Esophagus muscularis mucosa (tissue), 4 donors: ENCODE results near the gene STK32B. TPM values are rescaled to one million over a fixed set of nuclear protein-coding genes. Genes with fewer than 3 reads are reported as not detected.

ENCODE experiments used
- DNase-seq: peaks from one replicate; pipeline ENCODE4 v3.0.0-alpha.2; 2017; ENCODE audit errors: extremely low spot score
- H3K27ac ChIP-seq, 4 donors: fragments of 200-600 bp; sonication (generic); replicated peaks in 1 of 4; 1 replicate in 3 of 4; 2 replicates in 1 of 4; pipeline ENCODE4 v1.5.1; 2016 to 2019; ENCODE audit warnings: mild to moderate bottlenecking in 1 of 4
- H3K27me3 ChIP-seq, 4 donors: fragments of 200-600 bp; sonication (generic); one replicate each; pipeline versions ENCODE4 v1.5.1 to v1.6.0; 2016 to 2019
- H3K36me3 ChIP-seq, 4 donors: fragments of 200-600 bp; sonication (generic); one replicate each; pipeline ENCODE4 v1.5.1; 2016 to 2019
- H3K4me1 ChIP-seq, 4 donors: fragments of 200-600 bp; sonication (generic); one replicate each; pipeline ENCODE4 v1.5.1; 2016 to 2019
- H3K4me3 ChIP-seq, 4 donors: fragments of 200-600 bp; sonication (generic); 1 replicate in 2 of 4; 2 replicates in 2 of 4; pipeline ENCODE4 v1.5.1; 2016 to 2019; ENCODE audit warnings: mild to moderate bottlenecking in 4 of 4, moderate library complexity in 1 of 4
- H3K9me3 ChIP-seq, 4 donors: fragments of 200-600 bp; sonication (generic); 1 replicate in 3 of 4; 2 replicates in 1 of 4; pipeline ENCODE4 v1.5.1; 2016 to 2019
- EP300 ChIP-seq: sonication (generic); formaldehyde crosslinking; IDR thresholded peaks from one replicate; pipeline ENCODE4 v1.6.1; 2017; ENCODE audit warnings: antibody characterized with exemption
- POLR2A ChIP-seq: fragments of 450-650 bp; IDR thresholded peaks from one replicate; pipeline ENCODE4 v1.6.1; 2017; ENCODE audit warnings: antibody characterized with exemption, moderate library complexity, mild to moderate bottlenecking, low read depth
- POLR2AphosphoS5 ChIP-seq, 2 donors: sonication (generic); formaldehyde crosslinking; IDR thresholded peaks; one replicate each; pipeline ENCODE4 v1.6.1; 2017; ENCODE audit warnings: antibody characterized with exemption in 2 of 2
- WGBS: methylation state at CpG from one replicate; pipeline ENCODE4 v1.1.5; 2018; 5-methylcytosine and 5-hydroxymethylcytosine counted together
- intact Hi-C: fragments of 100-400 bp; cut with DNase I; formaldehyde crosslinking; loops from one replicate; pipeline ENCODE4 v1.15.1; 2023
- total RNA-seq, 4 donors: library from RNA; depleted of rRNA; stranded (reverse); fragments of >200 nt; gene quantifications; one replicate each; pipeline versions ENCODE4 v1.1.0 to v1.2.1, GENCODE V29; 2016
- TF ChIP-seq, protein P1 (sequence below), 3 experiments: fragments of 200-600 bp in 2 of 3; fragments of 450-650 bp in 1 of 3; sonication (generic) in 2 of 3; IDR thresholded peaks; one replicate each; pipeline ENCODE4 v1.5.1; 2017 to 2019; ENCODE audit warnings: antibody characterized with exemption in 3 of 3, mild to moderate bottlenecking in 2 of 3, moderate library complexity in 1 of 3

Gene STK32B
- total RNA-seq, 4 donors from 2014 or later, result 1.7 to 3.8 (median 2.7) TPM

DNA sequence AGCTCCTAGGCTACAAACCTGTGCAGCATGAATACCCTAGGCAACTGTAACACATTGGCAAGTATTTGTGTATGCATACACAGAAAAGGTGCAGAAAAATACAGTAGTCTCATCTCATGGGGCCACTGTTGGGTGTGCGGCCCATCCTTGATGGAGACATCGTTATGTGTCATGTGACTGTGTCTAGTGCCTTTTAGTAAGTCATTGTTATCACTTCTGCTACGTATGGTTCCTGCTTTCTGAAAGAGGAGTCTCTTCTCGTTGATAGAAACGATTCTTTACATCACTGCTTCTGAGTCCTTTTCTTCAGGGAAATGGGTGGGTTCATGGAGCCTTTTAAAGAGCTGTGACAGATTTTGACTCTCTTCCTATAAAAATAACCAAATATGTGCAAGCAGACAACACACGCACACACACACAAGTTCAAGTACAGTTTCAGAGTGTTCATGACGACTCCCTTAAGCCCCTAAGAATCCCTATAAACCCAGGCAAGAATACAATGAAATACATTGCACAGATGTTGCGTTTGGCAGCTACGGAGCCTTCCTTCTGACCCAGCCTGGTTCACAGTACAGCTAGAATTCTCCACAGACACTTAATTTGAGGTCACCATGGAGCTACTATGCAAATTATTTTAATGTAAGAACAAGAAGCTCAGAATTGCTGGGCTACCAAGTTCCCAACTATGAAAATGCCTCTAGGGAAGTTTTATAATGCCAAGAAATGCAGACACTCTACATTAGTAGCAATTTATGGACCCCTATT, 10.2 kb upstream of the STK32B start:
- WGBS, result 69% methylated on average over 9 of the region's 9 CpGs
- no peak for DNase-seq
- peaks cover 0 to 3% (median 0%) of the 10 kb centered on the region in 4 donors for H3K9me3 ChIP-seq
- TF ChIP-seq, protein P1, sequence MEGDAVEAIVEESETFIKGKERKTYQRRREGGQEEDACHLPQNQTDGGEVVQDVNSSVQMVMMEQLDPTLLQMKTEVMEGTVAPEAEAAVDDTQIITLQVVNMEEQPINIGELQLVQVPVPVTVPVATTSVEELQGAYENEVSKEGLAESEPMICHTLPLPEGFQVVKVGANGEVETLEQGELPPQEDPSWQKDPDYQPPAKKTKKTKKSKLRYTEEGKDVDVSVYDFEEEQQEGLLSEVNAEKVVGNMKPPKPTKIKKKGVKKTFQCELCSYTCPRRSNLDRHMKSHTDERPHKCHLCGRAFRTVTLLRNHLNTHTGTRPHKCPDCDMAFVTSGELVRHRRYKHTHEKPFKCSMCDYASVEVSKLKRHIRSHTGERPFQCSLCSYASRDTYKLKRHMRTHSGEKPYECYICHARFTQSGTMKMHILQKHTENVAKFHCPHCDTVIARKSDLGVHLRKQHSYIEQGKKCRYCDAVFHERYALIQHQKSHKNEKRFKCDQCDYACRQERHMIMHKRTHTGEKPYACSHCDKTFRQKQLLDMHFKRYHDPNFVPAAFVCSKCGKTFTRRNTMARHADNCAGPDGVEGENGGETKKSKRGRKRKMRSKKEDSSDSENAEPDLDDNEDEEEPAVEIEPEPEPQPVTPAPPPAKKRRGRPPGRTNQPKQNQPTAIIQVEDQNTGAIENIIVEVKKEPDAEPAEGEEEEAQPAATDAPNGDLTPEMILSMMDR (IDR thresholded peaks at IDR 0.05), result no peak
- TF ChIP-seq EP300, result no peak
- TF ChIP-seq POLR2AphosphoS5 (IDR thresholded peaks at IDR 0.05), result no peak
- TF ChIP-seq POLR2A, result no peak
- no peak overlapping the region for H3K4me3 ChIP-seq
- H3K27ac ChIP-seq, result no peak overlapping the region
- H3K4me1 ChIP-seq, result peaks cover 0 to 17% (median 15%) of the 10 kb centered on the region in 4 donors
- intact Hi-C loops, result loop anchor here (10.0 kb wide), 1 partner anchor 774 kb away; no protein-coding TSS in a partner anchor
- H3K36me3 ChIP-seq, result no peaks in the 10 kb centered on the region
- peaks cover 0 to 4% (median 2%) of the 10 kb centered on the region in 4 donors for H3K27me3 ChIP-seq

- TF ChIP-seq, protein P1 (IDR thresholded peaks at IDR 0.05), result no peak
- no peak for TF ChIP-seq POLR2A
- TF ChIP-seq POLR2AphosphoS5 (IDR thresholded peaks at IDR 0.05), result no peak
- no peak for TF ChIP-seq EP300
- Histone ChIP-seq H3K9me3 (peaks cover 0 to 3% (median 0%) of the 10 kb centered on the region in 4 donors), H3K4me3 (no peak overlapping the region), H3K4me1 (peaks cover 0 to 13% (median 10%) of the 10 kb centered on the region in 4 donors), H3K27ac (no peak overlapping the region), H3K36me3 (no peaks in the 10 kb centered on the region), H3K27me3 (peaks cover 0 to 4% (median 2%) of the 10 kb centered on the region in 4 donors)
- DNase-seq, result no peak
- 79% methylated on average over 7 of the region's 7 CpGs for WGBS
- intact Hi-C loops, result loop anchor here (10.0 kb wide), 1 partner anchor 773 kb away; no protein-coding TSS in a partner anchor
These were observed 9.6 kb upstream of the STK32B start for GRCh38 chr4:5041699-5042098.

- Histone ChIP-seq H3K27ac (no peak overlapping the region), H3K4me3 (no peak overlapping the region), H3K27me3 (peaks cover 0 to 4% (median 0%) of the 10 kb centered on the region in 4 donors), H3K4me1 (no peaks in the 10 kb centered on the region), H3K9me3 (peaks cover 0 to 3% (median 0%) of the 10 kb centered on the region in 4 donors), H3K36me3 (no peaks in the 10 kb centered on the region)
- DNase-seq, result no peak
- WGBS, result 57% methylated on average over 6 of the region's 6 CpGs
- TF ChIP-seq POLR2A, result no peak
- no peak for TF ChIP-seq POLR2AphosphoS5 (IDR thresholded peaks at IDR 0.05)
- TF ChIP-seq, protein P1 (IDR thresholded peaks at IDR 0.05), result no peak
- TF ChIP-seq EP300, result no peak
- intact Hi-C loops, result loop anchor here (10.0 kb wide), 1 partner anchor 771 kb away; no protein-coding TSS in a partner anchor
These were observed 7.7 kb upstream of the STK32B start for GRCh38 chr4:5043579-5043978.

GRCh38 chr4:5044341-5044740, 6.9 kb upstream of the STK32B start:
- Histone ChIP-seq H3K4me3 (no peak overlapping the region), H3K4me1 (no peaks in the 10 kb centered on the region), H3K9me3 (peaks cover 0 to 3% (median 0%) of the 10 kb centered on the region in 4 donors), H3K36me3 (no peaks in the 10 kb centered on the region), H3K27ac (no peak overlapping the region), H3K27me3 (peaks cover 0 to 4% (median 0%) of the 10 kb centered on the region in 4 donors)
- intact Hi-C loops, result loop anchor here (10.0 kb wide), 1 partner anchor 770 kb away; no protein-coding TSS in a partner anchor
- no peak for DNase-seq
- 64% methylated on average over 3 of the region's 3 CpGs for WGBS
- TF ChIP-seq EP300 (no peak), POLR2AphosphoS5 (IDR thresholded peaks at IDR 0.05) (no peak), POLR2A (no peak)
- TF ChIP-seq, protein P1 (IDR thresholded peaks at IDR 0.05), result no peak
